SK-N-SH treated with all-trans-retinoic acid at 6 μM for 48 hours (cell line): ENCODE data around the gene ARHGAP18.

Source experiments
- CREB5 ChIP-seq: fragments of 250-450 bp; sonication (Bioruptor Pico); IDR thresholded peaks from 2 replicates; pipeline ENCODE4 v1.5.1; 2020; ENCODE audit warnings: low read depth, mild to moderate bottlenecking, moderate library complexity
- ESRRG ChIP-seq: fragments of 250-450 bp; sonication (Bioruptor Pico); IDR thresholded peaks from 2 replicates; pipeline ENCODE4 v1.6.1; 2021; ENCODE audit warnings: mild to moderate bottlenecking
- OSR1 ChIP-seq: fragments of 250-450 bp; sonication (Bioruptor Pico); IDR thresholded peaks from 2 replicates; pipeline ENCODE4 v1.8.0; 2022; ENCODE audit warnings: moderate library complexity, mild to moderate bottlenecking, inconsistent platforms
- RARB ChIP-seq: fragments of 250-450 bp; sonication (Bioruptor Pico); IDR thresholded peaks from 2 replicates; pipeline ENCODE4 v1.8.0; 2021; ENCODE audit warnings: mild to moderate bottlenecking, moderate library complexity
- SNAI2 ChIP-seq: fragments of 250-450 bp; sonication (Bioruptor Pico); IDR thresholded peaks from 2 replicates; pipeline ENCODE4 v1.5.0; 2020; ENCODE audit warnings: mild to moderate bottlenecking, moderate library complexity
- ZC3H10 ChIP-seq: fragments of 250-450 bp; sonication (Bioruptor Pico); IDR thresholded peaks from 2 replicates; pipeline ENCODE4 v1.5.1; 2021; ENCODE audit warnings: mild to moderate bottlenecking, moderate library complexity
- ZFP3 ChIP-seq: fragments of 250-450 bp; sonication (Bioruptor Pico); IDR thresholded peaks from 2 replicates; pipeline ENCODE4 v1.5.0; 2020; ENCODE audit warnings: mild to moderate bottlenecking, moderate library complexity
- ZNF70 ChIP-seq: fragments of 450-650 bp; formaldehyde crosslinking; IDR thresholded peaks from 2 replicates; pipeline ENCODE4 v1.5.0; 2020; ENCODE audit warnings: mild to moderate bottlenecking, moderate library complexity
- ZNF8 ChIP-seq: fragments of 450-650 bp; formaldehyde crosslinking; IDR thresholded peaks from 2 replicates; pipeline ENCODE4 v1.5.0; 2020; ENCODE audit warnings: mild to moderate bottlenecking, moderate library complexity
- TF ChIP-seq, protein P1 (sequence below): fragments of 250-450 bp; sonication (Bioruptor Pico); IDR thresholded peaks from 2 replicates; pipeline ENCODE4 v1.8.0; 2021; ENCODE audit warnings: low read depth, mild to moderate bottlenecking, moderate library complexity, borderline replicate concordance
- TF ChIP-seq, protein P2 (sequence below): fragments of 250-450 bp; sonication (Bioruptor Pico); IDR thresholded peaks from 2 replicates; pipeline ENCODE4 v1.8.0; 2020; ENCODE audit warnings: mild to moderate bottlenecking, moderate library complexity, borderline replicate concordance

- TF ChIP-seq CREB5 (CRISPR knock-in tag) (no peak), ZNF8 (CRISPR knock-in tag) (no peak), SNAI2 (no peak), ZC3H10 (CRISPR knock-in tag) (no peak), ZFP3 (no peak), OSR1 (CRISPR knock-in tag) (no peak), RARB (CRISPR knock-in tag) (no peak), ESRRG (CRISPR knock-in tag) (no peak), ZNF70 (no peak)
- TF ChIP-seq, protein P1, sequence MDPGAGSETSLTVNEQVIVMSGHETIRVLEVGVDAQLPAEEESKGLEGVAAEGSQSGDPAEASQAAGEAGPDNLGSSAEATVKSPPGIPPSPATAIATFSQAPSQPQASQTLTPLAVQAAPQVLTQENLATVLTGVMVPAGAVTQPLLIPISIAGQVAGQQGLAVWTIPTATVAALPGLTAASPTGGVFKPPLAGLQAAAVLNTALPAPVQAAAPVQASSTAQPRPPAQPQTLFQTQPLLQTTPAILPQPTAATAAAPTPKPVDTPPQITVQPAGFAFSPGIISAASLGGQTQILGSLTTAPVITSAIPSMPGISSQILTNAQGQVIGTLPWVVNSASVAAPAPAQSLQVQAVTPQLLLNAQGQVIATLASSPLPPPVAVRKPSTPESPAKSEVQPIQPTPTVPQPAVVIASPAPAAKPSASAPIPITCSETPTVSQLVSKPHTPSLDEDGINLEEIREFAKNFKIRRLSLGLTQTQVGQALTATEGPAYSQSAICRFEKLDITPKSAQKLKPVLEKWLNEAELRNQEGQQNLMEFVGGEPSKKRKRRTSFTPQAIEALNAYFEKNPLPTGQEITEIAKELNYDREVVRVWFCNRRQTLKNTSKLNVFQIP: no peak
- TF ChIP-seq, protein P2, sequence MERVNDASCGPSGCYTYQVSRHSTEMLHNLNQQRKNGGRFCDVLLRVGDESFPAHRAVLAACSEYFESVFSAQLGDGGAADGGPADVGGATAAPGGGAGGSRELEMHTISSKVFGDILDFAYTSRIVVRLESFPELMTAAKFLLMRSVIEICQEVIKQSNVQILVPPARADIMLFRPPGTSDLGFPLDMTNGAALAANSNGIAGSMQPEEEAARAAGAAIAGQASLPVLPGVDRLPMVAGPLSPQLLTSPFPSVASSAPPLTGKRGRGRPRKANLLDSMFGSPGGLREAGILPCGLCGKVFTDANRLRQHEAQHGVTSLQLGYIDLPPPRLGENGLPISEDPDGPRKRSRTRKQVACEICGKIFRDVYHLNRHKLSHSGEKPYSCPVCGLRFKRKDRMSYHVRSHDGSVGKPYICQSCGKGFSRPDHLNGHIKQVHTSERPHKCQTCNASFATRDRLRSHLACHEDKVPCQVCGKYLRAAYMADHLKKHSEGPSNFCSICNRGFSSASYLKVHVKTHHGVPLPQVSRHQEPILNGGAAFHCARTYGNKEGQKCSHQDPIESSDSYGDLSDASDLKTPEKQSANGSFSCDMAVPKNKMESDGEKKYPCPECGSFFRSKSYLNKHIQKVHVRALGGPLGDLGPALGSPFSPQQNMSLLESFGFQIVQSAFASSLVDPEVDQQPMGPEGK (CRISPR knock-in tag): no peak
Measured at GRCh38 chr6:129637340-129638054, 72.5 kb downstream of the ARHGAP18 start.
